ENCODE results near the gene SMIM36. TPM values are rescaled to one million over a fixed set of nuclear protein-coding genes. Genes with fewer than 3 reads are reported as not detected.

SMIM36 gene
- total RNA-seq, 4 donors from 2014 or later: not detected

GRCh38 chr17:55458978-55459377 is 52.3 kb downstream of the SMIM36 start:
- no peaks in the 10 kb centered on the region for H3K36me3 ChIP-seq
- no peak for ATAC-seq
- no peak overlapping the region for H3K4me3 ChIP-seq
- 71% methylated on average over 5 of the region's 7 CpGs; no CpG with 5 or more reads in 1 of the 2 donors for WGBS, 2 donors (ENCODE audit: low coverage in 1 of 2)
- no peaks in the 10 kb centered on the region for H3K27me3 ChIP-seq
- no peaks in the 10 kb centered on the region for H3K9me3 ChIP-seq
- H3K4me1 ChIP-seq: peaks cover 0 to 14% (median 0%) of the 10 kb centered on the region in 3 donors
- H3K27ac ChIP-seq: no peak overlapping the region
- TF ChIP-seq POLR2AphosphoS5 (IDR thresholded peaks at IDR 0.05): no peak
- TF ChIP-seq, protein P1, sequence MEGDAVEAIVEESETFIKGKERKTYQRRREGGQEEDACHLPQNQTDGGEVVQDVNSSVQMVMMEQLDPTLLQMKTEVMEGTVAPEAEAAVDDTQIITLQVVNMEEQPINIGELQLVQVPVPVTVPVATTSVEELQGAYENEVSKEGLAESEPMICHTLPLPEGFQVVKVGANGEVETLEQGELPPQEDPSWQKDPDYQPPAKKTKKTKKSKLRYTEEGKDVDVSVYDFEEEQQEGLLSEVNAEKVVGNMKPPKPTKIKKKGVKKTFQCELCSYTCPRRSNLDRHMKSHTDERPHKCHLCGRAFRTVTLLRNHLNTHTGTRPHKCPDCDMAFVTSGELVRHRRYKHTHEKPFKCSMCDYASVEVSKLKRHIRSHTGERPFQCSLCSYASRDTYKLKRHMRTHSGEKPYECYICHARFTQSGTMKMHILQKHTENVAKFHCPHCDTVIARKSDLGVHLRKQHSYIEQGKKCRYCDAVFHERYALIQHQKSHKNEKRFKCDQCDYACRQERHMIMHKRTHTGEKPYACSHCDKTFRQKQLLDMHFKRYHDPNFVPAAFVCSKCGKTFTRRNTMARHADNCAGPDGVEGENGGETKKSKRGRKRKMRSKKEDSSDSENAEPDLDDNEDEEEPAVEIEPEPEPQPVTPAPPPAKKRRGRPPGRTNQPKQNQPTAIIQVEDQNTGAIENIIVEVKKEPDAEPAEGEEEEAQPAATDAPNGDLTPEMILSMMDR (IDR thresholded peaks at IDR 0.05): no peak
- no peak for TF ChIP-seq EP300 (IDR thresholded peaks at IDR 0.05)
- TF ChIP-seq POLR2A (IDR thresholded peaks at IDR 0.05): no peak

DNA sequence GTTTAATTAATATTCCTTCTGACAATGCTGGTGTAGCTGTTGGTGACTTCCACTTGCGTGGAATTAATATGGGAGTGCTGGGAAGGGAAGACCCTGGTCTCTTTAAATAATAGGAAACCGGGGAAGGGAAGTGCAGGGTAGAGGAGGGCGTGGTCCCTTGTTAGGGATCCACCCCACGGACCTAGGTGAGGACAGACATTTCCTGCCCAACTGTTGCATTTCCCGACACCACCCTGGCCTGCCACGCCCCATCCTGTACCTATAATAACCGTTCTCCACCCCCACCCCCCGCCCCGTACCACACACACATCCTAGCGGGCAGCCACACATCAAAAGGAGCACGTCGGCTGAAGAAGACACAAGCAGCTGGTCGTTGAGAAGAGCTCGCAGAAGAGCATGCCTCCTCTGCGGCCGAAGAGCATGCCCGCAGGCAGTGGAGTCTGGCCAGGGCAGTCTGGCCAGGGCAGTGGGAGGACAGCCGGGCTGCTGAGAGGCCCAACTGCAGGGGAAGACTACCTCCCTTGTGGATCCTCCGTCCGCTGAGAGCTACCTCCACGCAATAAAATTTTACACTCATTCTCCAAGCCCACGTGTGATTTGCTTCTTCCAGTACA is 52.9 kb downstream of the SMIM36 start:
- Histone ChIP-seq H3K4me3 (no peak overlapping the region), H3K36me3 (no peaks in the 10 kb centered on the region), H3K27ac (no peak overlapping the region), H3K27me3 (no peaks in the 10 kb centered on the region), H3K9me3 (no peaks in the 10 kb centered on the region), H3K4me1 (peaks cover 0 to 19% (median 0%) of the 10 kb centered on the region in 3 donors)
- no peak for ATAC-seq
- 91 to 95% methylated on average over 4 to 10 of the region's 22 CpGs for WGBS, 2 donors (ENCODE audit: low coverage in 1 of 2)
- TF ChIP-seq POLR2A (IDR thresholded peaks at IDR 0.05) (no peak), EP300 (IDR thresholded peaks at IDR 0.05) (no peak), POLR2AphosphoS5 (IDR thresholded peaks at IDR 0.05) (no peak)
- TF ChIP-seq, protein P1 (IDR thresholded peaks at IDR 0.05): no peak

GRCh38 chr17:55456307-55457240 is 54.7 kb downstream of the SMIM36 start:
- no peaks in the 10 kb centered on the region for H3K9me3 ChIP-seq
- 82 to 100% methylated on average over 1 to 6 of the region's 6 CpGs for WGBS, 2 donors (ENCODE audit: low coverage in 1 of 2)
- H3K4me1 ChIP-seq: peaks cover 0 to 37% (median 10%) of the 10 kb centered on the region in 3 donors
- no peaks in the 10 kb centered on the region for H3K27me3 ChIP-seq
- no peak for ATAC-seq
- no peak for TF ChIP-seq POLR2AphosphoS5 (IDR thresholded peaks at IDR 0.05)
- TF ChIP-seq, protein P1 (IDR thresholded peaks at IDR 0.05): no peak
- no peak for TF ChIP-seq POLR2A (IDR thresholded peaks at IDR 0.05)
- TF ChIP-seq EP300 (IDR thresholded peaks at IDR 0.05): no peak
- no peak overlapping the region for H3K4me3 ChIP-seq
- no peak overlapping the region for H3K27ac ChIP-seq
- H3K36me3 ChIP-seq: no peaks in the 10 kb centered on the region

DNA sequence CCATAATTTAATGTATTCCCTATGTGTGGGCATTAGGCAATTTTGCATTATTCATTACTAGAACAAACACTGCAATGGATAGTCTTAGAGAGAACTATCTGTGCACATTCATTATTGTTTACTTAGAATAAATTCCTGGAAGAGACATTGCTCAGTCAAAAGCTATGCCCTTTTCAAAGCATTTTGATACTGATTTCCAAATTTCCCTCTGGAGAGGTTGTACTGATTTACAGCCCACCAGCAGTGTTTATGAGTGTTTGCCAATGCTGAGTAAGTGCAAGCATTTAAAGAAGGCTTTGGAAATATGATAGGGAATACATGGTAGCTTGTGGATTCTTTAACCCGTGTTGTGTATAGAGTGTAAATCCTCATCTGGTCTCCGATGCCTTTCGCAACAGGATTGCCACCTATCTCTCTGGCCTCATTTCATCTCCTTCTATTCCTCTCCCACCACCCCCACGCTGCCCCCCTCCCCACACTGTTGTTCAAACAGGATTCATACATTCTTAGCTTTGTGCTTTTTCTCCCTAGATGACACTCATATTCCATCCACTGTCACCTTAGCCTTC is 56.3 kb downstream of the SMIM36 start:
- Histone ChIP-seq H3K9me3 (no peaks in the 10 kb centered on the region), H3K4me1 (peaks cover 0 to 52% (median 15%) of the 10 kb centered on the region in 3 donors), H3K27me3 (no peaks in the 10 kb centered on the region), H3K36me3 (no peaks in the 10 kb centered on the region), H3K27ac (peak overlapping the region in 1 of 4 donors; percentile 45), H3K4me3 (no peak overlapping the region)
- WGBS, 2 donors (ENCODE audit: low coverage in 1 of 2): 55 to 58% methylated on average over 4 of the region's 4 CpGs
- TF ChIP-seq POLR2AphosphoS5 (IDR thresholded peaks at IDR 0.05) (no peak), EP300 (IDR thresholded peaks at IDR 0.05) (no peak), POLR2A (IDR thresholded peaks at IDR 0.05) (no peak)
- TF ChIP-seq, protein P1 (IDR thresholded peaks at IDR 0.05): no peak
- ATAC-seq: peak; percentile 58

Data from gastroesophageal sphincter (tissue), 4 donors.